Activated T-helper 1 cell treated with anti-CD3 and anti-CD28 coated beads, Interleukin-12 subunit alpha, Interleukin-12 subunit beta, Interleukin-2, Interleukin-4 antibody, amounts not matched to agents 30 ng/mL and 10 ng/mL and 1 ng/mL, durations not matched to agents 14 hours and 24 hours and 36 hours (primary cell): ENCODE results near the gene DNASE2. TPM values are rescaled to one million over a fixed set of nuclear protein-coding genes. Genes with fewer than 3 reads are reported as not detected.
"Not testable (repeated sequence)": the region's sequence is repeated elsewhere in the genome, so short reads cannot be mapped to it uniquely, and the experiment has no call there.

Experiments
- DNase-seq: peaks from one replicate; pipeline ENCODE4 v3.0.0; 2021; ENCODE audit warnings: low spot score
- H3K27ac Mint-ChIP-seq: one replicate; pipeline ENCODE4 v1.8.0; 2021; ENCODE audit warnings: mild to moderate bottlenecking, mixed read lengths
- H3K27me3 Mint-ChIP-seq: one replicate; pipeline ENCODE4 v1.8.0; 2022; ENCODE audit warnings: mild to moderate bottlenecking, moderate library complexity, mixed read lengths; ENCODE audit not compliant: insufficient read depth
- H3K36me3 Mint-ChIP-seq: one replicate; pipeline ENCODE4 v1.8.0; 2021; ENCODE audit warnings: low read depth, mixed read lengths
- H3K4me1 Mint-ChIP-seq: one replicate; pipeline ENCODE4 v1.8.0; 2021; ENCODE audit warnings: low read depth, mixed read lengths
- H3K4me3 Mint-ChIP-seq: one replicate; pipeline ENCODE4 v1.8.0; 2021; ENCODE audit warnings: mild to moderate bottlenecking, moderate library complexity, mixed read lengths
- H3K9me3 Mint-ChIP-seq: one replicate; pipeline ENCODE4 v1.8.0; 2021; ENCODE audit warnings: mixed read lengths
- intact Hi-C: fragments of 100-400 bp; cut with micrococcal nuclease; formaldehyde crosslinking; loops from one replicate; pipeline ENCODE4 v1.15.1; 2024
- total RNA-seq: library from RNA; stranded (reverse); gene quantifications from 2 replicates; pipeline ENCODE4 v1.2.3, GENCODE V29; 2022

DNASE2 gene, protein sequence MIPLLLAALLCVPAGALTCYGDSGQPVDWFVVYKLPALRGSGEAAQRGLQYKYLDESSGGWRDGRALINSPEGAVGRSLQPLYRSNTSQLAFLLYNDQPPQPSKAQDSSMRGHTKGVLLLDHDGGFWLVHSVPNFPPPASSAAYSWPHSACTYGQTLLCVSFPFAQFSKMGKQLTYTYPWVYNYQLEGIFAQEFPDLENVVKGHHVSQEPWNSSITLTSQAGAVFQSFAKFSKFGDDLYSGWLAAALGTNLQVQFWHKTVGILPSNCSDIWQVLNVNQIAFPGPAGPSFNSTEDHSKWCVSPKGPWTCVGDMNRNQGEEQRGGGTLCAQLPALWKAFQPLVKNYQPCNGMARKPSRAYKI
- total RNA-seq, result 22.9 and 23.7 TPM in 2 replicates

DNA sequence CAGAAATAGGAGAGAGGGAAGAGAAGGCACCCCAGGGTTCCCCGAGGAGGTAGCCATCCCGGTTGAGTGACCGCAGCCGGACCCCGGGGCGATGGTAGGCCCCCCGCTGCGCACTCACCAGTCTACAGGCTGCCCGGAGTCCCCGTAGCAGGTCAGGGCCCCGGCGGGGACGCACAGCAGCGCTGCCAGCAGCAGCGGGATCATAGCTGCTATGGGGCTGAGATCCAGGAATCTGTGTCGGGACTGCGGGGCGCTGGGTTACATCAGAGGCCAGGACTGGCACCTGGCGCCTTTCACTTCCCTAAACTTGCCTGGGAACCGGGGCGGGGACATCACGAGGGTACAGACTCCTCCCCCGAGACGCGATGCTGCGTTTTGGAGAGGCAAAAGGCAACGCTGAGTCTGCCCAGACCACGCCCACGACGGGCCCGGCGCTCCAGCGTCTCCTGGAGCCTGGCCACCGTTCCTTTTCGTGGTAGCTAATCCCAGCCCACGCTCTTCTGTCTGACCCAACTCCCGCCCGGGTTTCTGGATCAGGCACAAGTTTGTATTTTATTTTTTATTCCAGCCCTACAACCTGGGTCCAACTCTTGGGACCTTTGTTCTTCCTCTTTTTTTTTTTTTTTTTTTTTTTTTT is at the start of gene DNASE2:
DNASE2 (minus strand) TSS at position 278 of the 637 bp plus-strand sequence; CDS start at position 204, 74 bp downstream.
- Mint-ChIP-seq H3K27ac (peak within 1 kb of the TSS; percentile 83), H3K4me3 (peak within 1 kb of the TSS; percentile 90), H3K9me3 (no peaks in the 10 kb centered on the region), H3K4me1 (peaks cover 26% of the 10 kb centered on the region), H3K36me3 (peaks cover 14% of the 10 kb centered on the region), H3K27me3 (no peaks in the 10 kb centered on the region)
- intact Hi-C loops, result loop anchor here (1.0 to 5.0 kb wide), 5 partner anchors 9 to 74 kb away; partner anchors contain the start of genes RNASEH2A and SYCE2
- peak; percentile 88 for DNase-seq

DNA sequence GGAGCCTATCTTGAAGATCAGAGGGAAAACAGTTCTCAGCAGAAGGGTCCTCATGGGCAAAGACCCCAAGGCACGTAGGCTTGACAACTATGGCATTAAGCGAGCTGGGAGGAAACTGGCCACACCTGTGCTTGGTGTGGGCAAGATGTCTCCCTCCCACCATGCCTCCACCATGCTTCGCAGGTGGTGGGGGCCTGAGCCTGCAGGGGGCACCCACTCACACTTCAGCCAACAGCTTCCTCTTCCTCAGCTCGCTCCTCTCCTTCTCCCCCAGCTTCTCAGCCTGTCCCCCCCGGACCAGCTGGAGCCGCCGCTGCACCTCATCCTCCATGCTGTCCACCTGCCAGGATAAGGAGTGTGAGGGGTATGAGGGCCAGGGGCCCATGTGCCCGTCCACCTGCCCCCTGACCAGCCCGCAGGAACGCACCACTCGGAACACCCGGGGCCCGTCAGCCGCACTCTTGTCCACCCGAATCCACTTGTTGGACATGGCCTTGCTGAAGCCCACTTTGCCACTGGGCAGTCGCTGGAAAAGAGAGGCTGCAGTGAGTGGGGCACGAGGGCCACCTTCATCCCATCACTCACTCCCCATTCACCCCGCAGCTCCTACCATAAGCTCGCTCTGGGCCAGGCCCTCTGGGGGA is 48.9 kb upstream of the DNASE2 start:
- peaks cover 40% of the 10 kb centered on the region for H3K36me3 Mint-ChIP-seq
- H3K9me3 Mint-ChIP-seq, result no peaks in the 10 kb centered on the region
- DNase-seq, result no peak
- H3K27ac Mint-ChIP-seq, result no peak overlapping the region
- H3K4me3 Mint-ChIP-seq, result no peak overlapping the region
- intact Hi-C loops, result no loop called here
- no peaks in the 10 kb centered on the region for H3K27me3 Mint-ChIP-seq
- H3K4me1 Mint-ChIP-seq, result peaks cover 23% of the 10 kb centered on the region

DNA sequence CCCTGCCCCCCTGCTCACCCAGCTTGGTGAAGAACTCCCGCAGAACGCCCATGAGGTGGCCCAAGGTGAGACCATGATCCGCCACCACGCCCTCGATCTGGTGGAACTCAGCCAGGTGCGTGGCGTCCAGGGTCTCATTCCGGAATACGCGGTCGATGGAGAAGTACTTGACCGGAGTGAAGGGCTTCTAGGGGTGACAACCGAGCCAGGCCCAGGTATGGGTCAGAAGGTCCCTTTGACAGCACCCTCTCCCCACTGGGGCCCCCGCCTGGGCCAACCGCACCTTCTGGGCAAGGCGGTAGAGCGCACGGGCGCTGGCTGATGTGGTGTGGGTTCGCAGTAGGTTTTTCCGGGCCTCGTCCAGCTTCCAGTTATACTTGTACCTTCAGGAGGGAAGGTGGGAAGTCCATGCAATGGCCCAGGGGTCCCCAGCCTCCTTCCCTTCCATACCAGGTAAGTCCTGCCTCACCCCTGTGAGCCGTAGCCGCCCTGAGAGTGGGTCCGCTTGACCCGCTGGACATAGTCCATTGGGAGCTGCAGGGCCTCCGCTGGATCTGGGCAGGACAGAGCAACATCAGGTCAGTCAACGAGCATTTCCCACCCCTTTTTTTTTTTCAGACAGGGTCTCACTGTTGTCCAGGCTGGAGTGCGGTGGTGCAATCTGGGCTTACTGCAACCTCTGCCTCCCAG is 43.5 kb upstream of the DNASE2 start:
- no peak for DNase-seq
- intact Hi-C loops, result no loop called here
- H3K9me3 Mint-ChIP-seq, result no peaks in the 10 kb centered on the region
- no peaks in the 10 kb centered on the region for H3K27me3 Mint-ChIP-seq
- H3K4me3 Mint-ChIP-seq, result no peak overlapping the region
- peaks cover 5% of the 10 kb centered on the region for H3K4me1 Mint-ChIP-seq
- no peak overlapping the region for H3K27ac Mint-ChIP-seq
- H3K36me3 Mint-ChIP-seq, result peaks cover 49% of the 10 kb centered on the region

DNA sequence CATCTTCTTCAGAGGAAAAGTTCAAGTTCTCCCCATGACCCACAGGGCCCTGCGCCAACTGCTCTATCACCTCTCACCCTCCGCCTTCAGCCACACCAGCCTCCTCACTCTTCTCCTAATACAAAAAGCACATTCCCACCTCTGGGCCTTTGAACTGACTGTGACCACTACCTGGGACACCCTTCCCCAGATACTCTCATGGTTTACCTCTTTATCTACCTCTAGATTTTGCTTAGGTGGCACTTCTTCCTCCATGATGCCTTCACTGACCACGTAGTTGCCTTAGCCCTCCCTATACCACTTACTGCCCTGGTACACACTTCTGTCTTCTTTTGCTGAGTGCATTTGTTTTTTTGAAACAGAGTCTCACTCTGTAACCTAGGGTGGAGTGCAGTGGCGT is 41.7 kb upstream of the DNASE2 start:
- no peak overlapping the region for H3K4me3 Mint-ChIP-seq
- H3K27me3 Mint-ChIP-seq, result no peaks in the 10 kb centered on the region
- DNase-seq, result no peak
- no peaks in the 10 kb centered on the region for H3K9me3 Mint-ChIP-seq
- intact Hi-C loops, result no loop called here
- H3K36me3 Mint-ChIP-seq, result peaks cover 37% of the 10 kb centered on the region
- H3K4me1 Mint-ChIP-seq, result peaks cover 14% of the 10 kb centered on the region
- H3K27ac Mint-ChIP-seq, result no peak overlapping the region

DNA sequence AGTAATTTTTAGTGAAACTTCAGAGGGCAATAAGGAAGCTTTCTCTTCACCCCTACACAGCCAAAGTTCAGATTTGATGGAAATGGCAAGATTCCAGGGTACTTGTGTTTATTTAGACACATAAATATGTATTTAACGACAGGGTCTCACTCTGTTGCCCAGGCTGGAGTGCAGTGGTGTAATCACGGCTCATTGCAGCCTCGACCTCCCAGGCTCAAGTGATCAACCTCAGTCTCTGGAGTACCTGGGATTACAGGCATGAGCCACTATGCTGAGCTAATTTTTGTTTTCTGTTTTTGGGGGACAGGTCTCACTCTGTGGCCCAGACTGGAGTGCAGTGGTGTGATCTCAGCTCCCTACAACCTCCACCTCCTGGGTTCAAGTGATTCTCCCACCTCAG is 39.8 kb upstream of the DNASE2 start:
- intact Hi-C loops, result no loop called here
- peaks cover 14% of the 10 kb centered on the region for H3K4me1 Mint-ChIP-seq
- no peaks in the 10 kb centered on the region for H3K27me3 Mint-ChIP-seq
- H3K27ac Mint-ChIP-seq, result peak overlapping the region; percentile 52
- no peak overlapping the region for H3K4me3 Mint-ChIP-seq
- DNase-seq, result no peak
- H3K36me3 Mint-ChIP-seq, result peaks cover 29% of the 10 kb centered on the region
- H3K9me3 Mint-ChIP-seq, result no peaks in the 10 kb centered on the region

DNA sequence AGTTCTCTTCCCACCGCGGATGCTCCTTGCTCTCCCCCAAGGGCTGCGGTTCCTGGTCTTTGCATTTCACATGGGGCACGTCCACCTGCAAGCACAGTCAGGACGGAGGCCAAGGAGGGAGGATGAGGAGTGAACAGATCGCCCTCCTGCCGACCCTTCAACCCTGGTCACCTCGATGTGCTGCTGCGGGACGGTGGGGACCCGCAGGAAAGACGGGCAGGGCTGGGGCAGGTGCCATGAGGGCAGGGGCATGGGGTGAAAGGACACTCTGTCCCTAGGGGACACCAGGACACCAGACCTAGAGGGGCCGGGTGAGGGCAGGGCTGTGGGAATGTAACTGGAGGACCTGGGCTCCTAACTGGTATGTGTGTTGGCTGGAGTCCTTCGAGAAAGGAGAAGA is 37.0 kb upstream of the DNASE2 start:
- H3K9me3 Mint-ChIP-seq, result no peaks in the 10 kb centered on the region
- no peak for DNase-seq
- peaks cover 31% of the 10 kb centered on the region for H3K4me1 Mint-ChIP-seq
- intact Hi-C loops, result no loop called here
- peak overlapping the region; percentile 85 for H3K27ac Mint-ChIP-seq
- peak overlapping the region; percentile 75 for H3K4me3 Mint-ChIP-seq
- H3K36me3 Mint-ChIP-seq, result peaks cover 15% of the 10 kb centered on the region
- no peaks in the 10 kb centered on the region for H3K27me3 Mint-ChIP-seq

DNA sequence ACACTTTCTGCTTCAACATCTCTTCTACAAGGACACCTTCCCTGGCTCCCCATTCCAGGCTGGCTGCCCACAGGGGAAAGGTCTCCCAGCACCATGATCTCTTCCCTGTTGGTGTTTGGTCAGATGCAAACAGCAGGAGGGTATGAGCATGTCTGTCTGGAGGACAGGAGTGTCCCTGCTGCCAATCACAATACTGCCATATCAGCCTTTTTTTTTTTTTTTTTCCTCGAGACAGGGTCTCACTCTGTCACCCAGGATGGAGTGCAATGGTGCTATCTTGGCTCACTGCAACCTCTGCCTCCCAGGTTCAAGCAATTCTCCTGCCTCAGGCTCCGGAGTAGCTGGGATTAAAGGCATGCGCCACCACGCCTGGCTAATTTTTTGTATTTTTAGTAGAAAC is 34.6 kb upstream of the DNASE2 start:
- not testable (repeated sequence) for H3K36me3 Mint-ChIP-seq, H3K27me3 Mint-ChIP-seq, H3K9me3 Mint-ChIP-seq, H3K27ac Mint-ChIP-seq, H3K4me3 Mint-ChIP-seq, DNase-seq
- H3K4me1 Mint-ChIP-seq, result peaks cover 33% of the 10 kb centered on the region
- intact Hi-C loops, result loop anchor here (1.0 kb wide), 1 partner anchor 25 kb away; the partner anchor contains the start of gene GCDH

DNA sequence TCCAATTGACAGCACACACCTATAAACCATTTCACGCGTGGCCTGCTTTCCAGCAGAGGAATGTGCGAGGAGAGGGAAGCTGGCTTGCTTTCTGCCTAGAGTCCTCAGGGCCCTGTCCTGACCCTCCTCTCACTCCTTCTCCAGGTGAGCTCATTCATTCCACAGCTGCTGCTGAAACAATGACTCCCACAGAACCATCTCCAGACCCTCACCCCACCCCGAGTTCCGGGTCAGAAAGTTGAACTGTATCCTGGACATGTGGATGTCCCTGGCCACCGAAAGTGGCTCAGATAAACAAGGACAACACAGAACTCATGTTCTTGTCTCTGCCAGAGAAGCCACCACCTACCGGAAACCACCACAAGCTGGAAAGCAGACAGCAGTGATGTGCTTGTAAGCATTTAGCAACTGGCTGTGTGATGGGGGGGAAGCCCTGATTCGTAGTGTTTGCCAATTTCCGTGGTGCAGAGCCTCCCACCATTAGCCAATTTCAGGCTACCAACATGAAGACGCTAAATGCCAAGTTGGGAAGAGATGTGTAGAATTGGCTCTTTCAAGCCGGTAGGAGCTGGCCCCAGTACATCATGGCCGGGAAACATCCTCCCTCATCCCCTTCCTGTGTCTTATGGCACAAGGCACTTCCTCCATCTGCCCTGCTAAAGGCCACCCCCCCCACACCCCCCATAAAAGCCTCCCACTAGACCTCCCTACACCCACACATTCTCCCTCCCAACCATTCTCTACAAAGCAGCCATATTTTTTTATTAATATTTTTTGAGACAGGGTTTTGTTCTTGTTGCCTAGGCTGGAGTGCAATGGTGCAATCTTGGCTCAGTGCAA is 32.8 kb upstream of the DNASE2 start:
- Mint-ChIP-seq H3K27me3 (no peaks in the 10 kb centered on the region), H3K36me3 (peaks cover 3% of the 10 kb centered on the region), H3K9me3 (no peaks in the 10 kb centered on the region), H3K27ac (peak overlapping the region; percentile 95), H3K4me3 (peak overlapping the region; percentile 70), H3K4me1 (peaks cover 24% of the 10 kb centered on the region)
- peak; percentile 51 for DNase-seq
- intact Hi-C loops, result no loop called here

DNA sequence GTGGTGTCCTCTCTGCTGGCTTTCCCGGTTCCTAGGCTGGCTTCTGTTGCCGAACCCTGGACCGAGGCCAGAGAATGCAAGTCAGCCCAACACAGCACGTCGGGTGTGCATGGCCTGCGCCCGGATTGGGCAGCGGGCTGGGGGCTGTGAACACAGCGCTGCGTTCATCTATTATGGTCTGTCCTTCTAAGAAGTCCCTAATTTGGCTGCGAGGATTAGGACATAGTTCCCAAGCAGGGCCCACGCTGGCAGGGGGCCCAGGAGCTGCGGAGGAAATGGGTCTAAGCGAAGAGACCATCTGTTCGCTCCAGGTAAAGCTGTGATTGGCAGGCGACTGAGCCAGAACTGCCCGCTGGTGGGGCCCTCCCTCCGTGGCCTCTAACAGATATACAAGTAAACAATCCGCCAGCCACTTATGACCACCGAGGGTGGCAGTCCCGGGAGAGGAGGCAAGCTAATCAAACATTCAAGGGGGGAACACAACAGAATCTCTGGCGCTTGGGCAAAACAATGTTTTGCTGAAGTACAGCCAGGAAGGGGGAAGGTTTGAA is 31.8 kb upstream of the DNASE2 start:
- Mint-ChIP-seq H3K27me3 (no peaks in the 10 kb centered on the region), H3K4me3 (no peak overlapping the region), H3K4me1 (peaks cover 19% of the 10 kb centered on the region), H3K27ac (peak overlapping the region; percentile 55), H3K36me3 (peaks cover 3% of the 10 kb centered on the region), H3K9me3 (no peaks in the 10 kb centered on the region)
- DNase-seq, result no peak
- intact Hi-C loops, result no loop called here

DNA sequence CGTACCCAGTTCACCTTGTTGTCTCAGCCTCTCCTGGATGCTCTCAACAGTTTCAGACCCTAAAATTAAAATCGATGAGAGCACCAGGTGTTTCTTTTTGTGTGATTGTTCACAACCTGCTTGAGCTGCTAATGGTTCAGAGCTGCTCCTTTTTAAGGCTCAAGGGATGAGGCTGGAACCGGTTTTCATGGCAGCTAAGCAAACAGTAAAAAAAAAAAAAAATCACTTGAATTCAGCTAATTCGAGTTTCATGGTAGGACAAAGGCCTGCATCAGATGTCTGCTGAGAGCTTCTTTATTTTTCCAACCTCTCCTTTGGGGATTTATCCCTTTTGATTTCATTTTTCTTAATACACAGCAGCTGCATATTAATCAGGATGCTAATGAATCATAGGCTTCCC is 31.3 kb upstream of the DNASE2 start:
- Mint-ChIP-seq H3K4me3 (no peak overlapping the region), H3K4me1 (peaks cover 19% of the 10 kb centered on the region), H3K27ac (no peak overlapping the region), H3K27me3 (no peaks in the 10 kb centered on the region), H3K9me3 (no peaks in the 10 kb centered on the region), H3K36me3 (peaks cover 3% of the 10 kb centered on the region)
- intact Hi-C loops, result no loop called here
- DNase-seq, result no peak

DNA sequence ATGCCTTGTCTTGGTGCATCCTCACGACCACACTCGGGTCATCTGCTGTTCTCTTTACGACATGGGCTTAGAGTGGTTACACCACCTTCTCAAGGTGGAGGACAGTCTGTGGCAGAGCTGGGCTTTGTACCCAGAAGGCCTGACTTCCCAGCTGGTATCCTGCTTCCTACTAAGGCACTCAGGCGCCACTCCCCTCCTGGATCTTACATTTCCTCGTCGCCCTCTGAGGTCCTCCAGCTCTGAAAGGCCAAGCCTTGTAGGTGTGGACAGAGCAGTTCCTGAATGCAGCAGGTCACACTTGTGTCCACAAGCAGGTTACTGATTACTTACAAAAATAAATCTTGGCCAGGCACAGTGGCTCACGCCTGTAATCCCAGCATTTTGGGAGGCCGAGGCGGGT is 25.9 kb upstream of the DNASE2 start:
- Mint-ChIP-seq H3K9me3 (no peaks in the 10 kb centered on the region), H3K4me3 (no peak overlapping the region), H3K4me1 (no peaks in the 10 kb centered on the region), H3K36me3 (peaks cover under 1% of the 10 kb centered on the region), H3K27me3 (no peaks in the 10 kb centered on the region), H3K27ac (no peak overlapping the region)
- DNase-seq, result no peak
- intact Hi-C loops, result no loop called here
